ENCODE measurements around the gene ACSL5.

DNA sequence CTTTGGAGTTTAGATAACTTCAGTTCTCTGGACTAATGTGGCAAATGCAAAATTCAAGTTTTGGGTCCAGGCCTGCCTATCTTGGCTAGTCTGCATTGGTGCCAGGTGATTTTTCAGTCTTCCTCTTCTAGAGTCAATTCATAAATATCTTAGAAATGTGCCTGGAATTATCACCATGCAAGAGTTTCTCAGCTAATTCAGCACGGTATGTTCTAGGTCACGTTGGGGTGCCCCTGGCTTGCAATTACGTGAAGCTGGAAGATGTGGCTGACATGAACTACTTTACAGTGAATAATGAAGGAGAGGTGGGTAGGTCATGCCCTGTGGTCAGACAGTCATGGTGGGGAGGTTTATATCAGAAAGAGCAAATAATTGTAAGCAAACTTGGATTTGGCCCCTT is 47.8 kb downstream of the ACSL5 start:
- TF ChIP-seq, protein P1, sequence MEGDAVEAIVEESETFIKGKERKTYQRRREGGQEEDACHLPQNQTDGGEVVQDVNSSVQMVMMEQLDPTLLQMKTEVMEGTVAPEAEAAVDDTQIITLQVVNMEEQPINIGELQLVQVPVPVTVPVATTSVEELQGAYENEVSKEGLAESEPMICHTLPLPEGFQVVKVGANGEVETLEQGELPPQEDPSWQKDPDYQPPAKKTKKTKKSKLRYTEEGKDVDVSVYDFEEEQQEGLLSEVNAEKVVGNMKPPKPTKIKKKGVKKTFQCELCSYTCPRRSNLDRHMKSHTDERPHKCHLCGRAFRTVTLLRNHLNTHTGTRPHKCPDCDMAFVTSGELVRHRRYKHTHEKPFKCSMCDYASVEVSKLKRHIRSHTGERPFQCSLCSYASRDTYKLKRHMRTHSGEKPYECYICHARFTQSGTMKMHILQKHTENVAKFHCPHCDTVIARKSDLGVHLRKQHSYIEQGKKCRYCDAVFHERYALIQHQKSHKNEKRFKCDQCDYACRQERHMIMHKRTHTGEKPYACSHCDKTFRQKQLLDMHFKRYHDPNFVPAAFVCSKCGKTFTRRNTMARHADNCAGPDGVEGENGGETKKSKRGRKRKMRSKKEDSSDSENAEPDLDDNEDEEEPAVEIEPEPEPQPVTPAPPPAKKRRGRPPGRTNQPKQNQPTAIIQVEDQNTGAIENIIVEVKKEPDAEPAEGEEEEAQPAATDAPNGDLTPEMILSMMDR (IDR thresholded peaks at IDR 0.05), result no peak
- TF ChIP-seq POLR2A (IDR thresholded peaks at IDR 0.05), result no peak
